HepG2 (cell line): Measurements from ENCODE around the gene FAM110A. TPM values are rescaled to one million over a fixed set of nuclear protein-coding genes. Genes with fewer than 3 reads are reported as not detected.

Source experiments
- CHD2 ChIP-seq: IDR thresholded peaks from 2 replicates; pipeline ENCODE4 v1.6.1; 2011; ENCODE audit warnings: low read depth, low read length, improper control_type of control experiment
- GLI4 ChIP-seq: sonication (generic); formaldehyde crosslinking; IDR thresholded peaks from 2 replicates; pipeline ENCODE4 v1.5.1; 2020; ENCODE audit warnings: missing genetic modification reagents, mild to moderate bottlenecking, moderate library complexity, borderline replicate concordance
- GTF2F1 ChIP-seq: fragments of 150-350 bp; IDR thresholded peaks from 2 replicates; pipeline ENCODE4 v1.6.1; 2014; ENCODE audit warnings: low read length
- HHEX ChIP-seq: IDR thresholded peaks from 2 replicates; pipeline ENCODE4 v1.6.1; 2016; ENCODE audit warnings: control low read depth
- KDM1A ChIP-seq: IDR thresholded peaks from 2 replicates; pipeline ENCODE4 v1.6.1; 2016; ENCODE audit warnings: missing compliant biosample characterization
- MEIS2 ChIP-seq: sonication (generic); formaldehyde crosslinking; IDR thresholded peaks from 2 replicates; pipeline ENCODE4 v1.9.0; 2021; ENCODE audit warnings: mild to moderate bottlenecking, missing genetic modification reagents
- NFKBIZ ChIP-seq: IDR thresholded peaks from 2 replicates; pipeline ENCODE4 v1.6.1; 2018; ENCODE audit warnings: missing genetic modification reagents, missing compliant biosample characterization
- PAWR ChIP-seq: sonication (generic); formaldehyde crosslinking; IDR thresholded peaks from 2 replicates; pipeline ENCODE4 v1.4.0; 2020; ENCODE audit warnings: missing genetic modification reagents, mild to moderate bottlenecking, borderline replicate concordance
- RFXAP ChIP-seq: sonication (generic); formaldehyde crosslinking; IDR thresholded peaks from 2 replicates; pipeline ENCODE4 v1.4.0; 2020; ENCODE audit warnings: missing genetic modification reagents, borderline replicate concordance
- ZIK1 ChIP-seq: sonication (generic); formaldehyde crosslinking; IDR thresholded peaks from 2 replicates; pipeline ENCODE4 v1.5.0; 2020; ENCODE audit warnings: mild to moderate bottlenecking, low read depth, missing genetic modification reagents, borderline replicate concordance
- ZNF230 ChIP-seq: sonication (generic); formaldehyde crosslinking; IDR thresholded peaks from 2 replicates; pipeline ENCODE4 v1.4.0; 2020; ENCODE audit warnings: mild to moderate bottlenecking, missing genetic modification reagents
- ZNF274 ChIP-seq: sonication (generic); formaldehyde crosslinking; IDR thresholded peaks from 2 replicates; pipeline ENCODE4 v1.5.1; 2020; ENCODE audit warnings: mild to moderate bottlenecking, missing genetic modification reagents
- ZNF547 ChIP-seq: sonication (generic); formaldehyde crosslinking; IDR thresholded peaks from 2 replicates; pipeline ENCODE4 v1.5.1; 2020; ENCODE audit warnings: mild to moderate bottlenecking, missing genetic modification reagents
- ZNF562 ChIP-seq: sonication (generic); formaldehyde crosslinking; IDR thresholded peaks from 2 replicates; pipeline ENCODE4 v1.8.0; 2022; ENCODE audit warnings: missing genetic modification reagents, borderline replicate concordance
- ZNF605 ChIP-seq: sonication (generic); formaldehyde crosslinking; IDR thresholded peaks from 2 replicates; pipeline ENCODE4 v1.8.0; 2022; ENCODE audit warnings: mild to moderate bottlenecking, missing genetic modification reagents
- ZNF773 ChIP-seq: sonication (generic); formaldehyde crosslinking; IDR thresholded peaks from 2 replicates; pipeline ENCODE4 v1.4.0; 2020; ENCODE audit warnings: missing genetic modification reagents, borderline replicate concordance
- ZSCAN9 ChIP-seq: IDR thresholded peaks from 2 replicates; pipeline ENCODE4 v1.6.1; 2016; ENCODE audit warnings: borderline replicate concordance
- polyA plus RNA-seq, 8 experiments: library from polyadenylated mRNA; depleted of rRNA in 3 of 8; stranded (reverse) in 7 of 8; unstranded in 1 of 8; fragments of >200 nt; fragmentation: Illumina TruSeq in 4 of 8; extraction: Trizol in 4 of 8; gene quantifications; 2 replicates each; pipeline versions ENCODE4 v1.2.1 to v1.2.3, GENCODE V29; 2011 to 2016; ENCODE audit warnings: low read depth in 4 of 8, missing spikeins in 1 of 8, mixed read lengths in 1 of 8; ENCODE audit not compliant: insufficient read depth in 1 of 8
- total RNA-seq, 5 experiments: library from RNA; depleted of rRNA; stranded (reverse); fragments of >200 nt; fragmentation: Illumina TruSeq; extraction: Trizol; gene quantifications; 2 replicates each; pipeline ENCODE4 v1.2.3, GENCODE V29; 2016; ENCODE audit warnings: low read depth in 1 of 5
- TF ChIP-seq, protein P1 (sequence below): sonication (generic); formaldehyde crosslinking; IDR thresholded peaks from 2 replicates; pipeline ENCODE4 v1.4.0; 2020; ENCODE audit warnings: missing genetic modification reagents, borderline replicate concordance
- TF ChIP-seq, protein P2 (sequence below): sonication (generic); formaldehyde crosslinking; IDR thresholded peaks from 2 replicates; pipeline ENCODE4 v1.5.1; 2020; ENCODE audit warnings: mild to moderate bottlenecking, missing genetic modification reagents
- TF ChIP-seq, protein P3 (sequence below), 2 experiments: sonication (generic) in 1 of 2; formaldehyde crosslinking in 1 of 2; IDR thresholded peaks; 2 replicates each; pipeline versions ENCODE4 v1.4.0 to v1.6.1; 2018 to 2020; ENCODE audit warnings: missing genetic modification reagents in 2 of 2, borderline replicate concordance in 1 of 2, low read depth in 1 of 2, mild to moderate bottlenecking in 1 of 2, missing biosample characterization in 1 of 2
- TF ChIP-seq, protein P4 (sequence below): sonication (generic); formaldehyde crosslinking; IDR thresholded peaks from 2 replicates; pipeline ENCODE4 v1.5.0; 2020; ENCODE audit warnings: mild to moderate bottlenecking, low read depth, missing genetic modification reagents, borderline replicate concordance
- TF ChIP-seq, protein P5 (sequence below): sonication (generic); formaldehyde crosslinking; IDR thresholded peaks from 2 replicates; pipeline ENCODE4 v1.5.0; 2020; ENCODE audit warnings: missing genetic modification reagents

Gene FAM110A
- total and polyA plus RNA-seq, 2 of the 13 experiments (the other 11 are each of a cell fraction or from before 2014, with no cell fraction given), result 1.9 TPM

DNA sequence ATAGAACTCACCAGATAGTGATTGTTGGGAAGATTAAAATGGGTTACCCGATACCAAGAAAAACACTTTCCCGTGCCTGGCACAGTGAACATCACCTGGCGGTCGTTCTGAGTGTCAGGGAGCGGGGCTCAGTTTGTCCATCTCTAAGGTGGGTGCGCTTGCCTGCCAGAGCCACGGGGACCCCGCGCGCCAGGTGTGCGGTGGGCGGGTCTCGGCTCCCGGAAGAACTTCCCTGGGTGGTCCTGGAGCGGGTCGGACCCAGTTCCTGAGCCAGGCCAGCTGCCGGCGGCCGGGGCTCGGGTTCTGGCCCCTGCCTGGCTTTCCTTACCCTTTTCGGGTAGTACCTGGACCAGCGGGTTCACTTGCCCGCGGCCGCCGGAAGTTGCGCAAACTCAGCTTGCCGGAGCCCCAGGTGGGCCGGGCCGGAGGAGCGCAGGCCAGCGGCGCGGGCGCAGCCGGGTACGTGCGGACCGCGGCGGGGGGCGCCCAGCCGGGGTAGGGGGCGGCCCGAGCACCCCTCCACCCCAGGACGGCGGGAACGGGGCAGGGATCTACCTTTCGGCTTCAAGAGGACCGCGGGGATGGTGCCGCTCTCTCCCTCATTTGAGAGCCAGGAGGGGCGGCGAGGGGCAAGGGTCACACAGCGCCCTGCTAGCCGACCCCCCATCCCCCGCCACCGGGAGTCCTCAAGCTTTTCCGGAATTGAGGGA lies 7.5 kb downstream of the FAM110A start (continued):
- TF ChIP-seq, protein P1, sequence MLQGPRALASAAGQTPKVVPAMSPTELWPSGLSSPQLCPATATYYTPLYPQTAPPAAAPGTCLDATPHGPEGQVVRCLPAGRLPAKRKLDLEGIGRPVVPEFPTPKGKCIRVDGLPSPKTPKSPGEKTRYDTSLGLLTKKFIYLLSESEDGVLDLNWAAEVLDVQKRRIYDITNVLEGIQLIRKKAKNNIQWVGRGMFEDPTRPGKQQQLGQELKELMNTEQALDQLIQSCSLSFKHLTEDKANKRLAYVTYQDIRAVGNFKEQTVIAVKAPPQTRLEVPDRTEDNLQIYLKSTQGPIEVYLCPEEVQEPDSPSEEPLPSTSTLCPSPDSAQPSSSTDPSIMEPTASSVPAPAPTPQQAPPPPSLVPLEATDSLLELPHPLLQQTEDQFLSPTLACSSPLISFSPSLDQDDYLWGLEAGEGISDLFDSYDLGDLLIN, result peak; percentile 79
- TF ChIP-seq GLI4, result no peak
- TF ChIP-seq, protein P2, sequence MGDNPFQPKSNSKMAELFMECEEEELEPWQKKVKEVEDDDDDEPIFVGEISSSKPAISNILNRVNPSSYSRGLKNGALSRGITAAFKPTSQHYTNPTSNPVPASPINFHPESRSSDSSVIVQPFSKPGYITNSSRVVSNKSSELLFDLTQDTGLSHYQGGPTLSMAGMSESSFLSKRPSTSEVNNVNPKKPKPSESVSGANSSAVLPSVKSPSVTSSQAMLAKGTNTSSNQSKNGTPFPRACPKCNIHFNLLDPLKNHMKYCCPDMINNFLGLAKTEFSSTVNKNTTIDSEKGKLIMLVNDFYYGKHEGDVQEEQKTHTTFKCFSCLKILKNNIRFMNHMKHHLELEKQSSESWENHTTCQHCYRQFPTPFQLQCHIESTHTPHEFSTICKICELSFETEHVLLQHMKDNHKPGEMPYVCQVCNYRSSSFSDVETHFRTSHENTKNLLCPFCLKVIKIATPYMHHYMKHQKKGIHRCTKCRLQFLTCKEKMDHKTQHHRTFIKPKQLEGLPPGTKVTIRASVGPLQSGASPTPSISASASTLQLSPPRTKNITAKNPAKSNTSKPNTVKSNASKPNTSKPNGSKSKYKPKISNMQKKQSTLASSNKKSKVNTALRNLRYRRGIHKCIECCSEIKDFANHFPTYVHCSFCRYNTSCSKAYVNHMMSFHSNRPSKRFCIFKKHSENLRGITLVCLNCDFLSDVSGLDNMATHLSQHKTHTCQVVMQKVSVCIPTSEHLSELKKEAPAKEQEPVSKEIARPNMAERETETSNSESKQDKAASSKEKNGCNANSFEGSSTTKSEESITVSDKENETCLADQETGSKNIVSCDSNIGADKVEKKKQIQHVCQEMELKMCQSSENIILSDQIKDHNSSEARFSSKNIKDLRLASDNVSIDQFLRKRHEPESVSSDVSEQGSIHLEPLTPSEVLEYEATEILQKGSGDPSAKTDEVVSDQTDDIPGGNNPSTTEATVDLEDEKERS (CRISPR knock-in tag), result no peak
- no peak for TF ChIP-seq PAWR (CRISPR knock-in tag)
- TF ChIP-seq MEIS2 (CRISPR knock-in tag), result no peak
- peak; percentile 75; the same call in 1 of the 2 replicates for TF ChIP-seq KDM1A (CRISPR knock-in tag)
- TF ChIP-seq, protein P3, sequence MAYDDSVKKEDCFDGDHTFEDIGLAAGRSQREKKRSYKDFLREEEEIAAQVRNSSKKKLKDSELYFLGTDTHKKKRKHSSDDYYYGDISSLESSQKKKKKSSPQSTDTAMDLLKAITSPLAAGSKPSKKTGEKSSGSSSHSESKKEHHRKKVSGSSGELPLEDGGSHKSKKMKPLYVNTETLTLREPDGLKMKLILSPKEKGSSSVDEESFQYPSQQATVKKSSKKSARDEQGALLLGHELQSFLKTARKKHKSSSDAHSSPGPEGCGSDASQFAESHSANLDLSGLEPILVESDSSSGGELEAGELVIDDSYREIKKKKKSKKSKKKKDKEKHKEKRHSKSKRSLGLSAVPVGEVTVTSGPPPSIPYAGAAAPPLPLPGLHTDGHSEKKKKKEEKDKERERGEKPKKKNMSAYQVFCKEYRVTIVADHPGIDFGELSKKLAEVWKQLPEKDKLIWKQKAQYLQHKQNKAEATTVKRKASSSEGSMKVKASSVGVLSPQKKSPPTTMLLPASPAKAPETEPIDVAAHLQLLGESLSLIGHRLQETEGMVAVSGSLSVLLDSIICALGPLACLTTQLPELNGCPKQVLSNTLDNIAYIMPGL (CRISPR knock-in tag; IDR thresholded peaks at IDR 0.05; ENCODE audit: borderline replicate concordance in 1 of 2, low read depth in 1 of 2), result no peak; a peak in 1 of 4 replicates
- TF ChIP-seq NFKBIZ, result no peak
- TF ChIP-seq ZNF230 (CRISPR knock-in tag), result no peak
- no peak for TF ChIP-seq ZSCAN9
- no peak for TF ChIP-seq GTF2F1
- TF ChIP-seq ZNF562 (CRISPR knock-in tag), result no peak
- no peak for TF ChIP-seq CHD2
- TF ChIP-seq, protein P4, sequence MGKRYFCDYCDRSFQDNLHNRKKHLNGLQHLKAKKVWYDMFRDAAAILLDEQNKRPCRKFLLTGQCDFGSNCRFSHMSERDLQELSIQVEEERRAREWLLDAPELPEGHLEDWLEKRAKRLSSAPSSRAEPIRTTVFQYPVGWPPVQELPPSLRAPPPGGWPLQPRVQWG (CRISPR knock-in tag), result no peak
- peak; percentile 51; the same call in 1 of the 2 replicates for TF ChIP-seq ZNF773
- no peak for TF ChIP-seq ZNF605
- 0 out of 2 replicates have a peak, but pooled peaks have one; percentile 3 for TF ChIP-seq ZNF274 (CRISPR knock-in tag)
- peak; percentile 21 for TF ChIP-seq ZNF547 (CRISPR knock-in tag)
- 0 out of 2 replicates have a peak, but pooled peaks have one; percentile 62 for TF ChIP-seq ZIK1 (CRISPR knock-in tag)
- TF ChIP-seq RFXAP (CRISPR knock-in tag), result no peak; the same call in 1 of the 2 replicates
- TF ChIP-seq HHEX (CRISPR knock-in tag), result no peak
- TF ChIP-seq, protein P5, sequence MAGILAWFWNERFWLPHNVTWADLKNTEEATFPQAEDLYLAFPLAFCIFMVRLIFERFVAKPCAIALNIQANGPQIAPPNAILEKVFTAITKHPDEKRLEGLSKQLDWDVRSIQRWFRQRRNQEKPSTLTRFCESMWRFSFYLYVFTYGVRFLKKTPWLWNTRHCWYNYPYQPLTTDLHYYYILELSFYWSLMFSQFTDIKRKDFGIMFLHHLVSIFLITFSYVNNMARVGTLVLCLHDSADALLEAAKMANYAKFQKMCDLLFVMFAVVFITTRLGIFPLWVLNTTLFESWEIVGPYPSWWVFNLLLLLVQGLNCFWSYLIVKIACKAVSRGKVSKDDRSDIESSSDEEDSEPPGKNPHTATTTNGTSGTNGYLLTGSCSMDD (CRISPR knock-in tag), result 0 out of 2 replicates have a peak, but pooled peaks have one; percentile 68
